A673 (cell line): ENCODE measurements around the gene HSPB3.

Source experiments
- EZH2 ChIP-seq: fragments of 200-600 bp; sonication (generic); IDR thresholded peaks from 2 replicates; pipeline ENCODE4 v1.6.1; 2017; ENCODE audit warnings: borderline replicate concordance, low read depth, mild to moderate bottlenecking, mixed read lengths, antibody characterized with exemption, low read length; ENCODE audit not compliant: poor library complexity, severe bottlenecking
- TF ChIP-seq, protein P1 (sequence below): fragments of 300-800, 200-600 bp; sonication (generic); conservative IDR thresholded peaks from 2 replicates; pipeline ENCODE4 v1.5.1; 2017; ENCODE audit warnings: low read depth, mild to moderate bottlenecking, antibody characterized with exemption, low read length, moderate library complexity, mixed read lengths

DNA sequence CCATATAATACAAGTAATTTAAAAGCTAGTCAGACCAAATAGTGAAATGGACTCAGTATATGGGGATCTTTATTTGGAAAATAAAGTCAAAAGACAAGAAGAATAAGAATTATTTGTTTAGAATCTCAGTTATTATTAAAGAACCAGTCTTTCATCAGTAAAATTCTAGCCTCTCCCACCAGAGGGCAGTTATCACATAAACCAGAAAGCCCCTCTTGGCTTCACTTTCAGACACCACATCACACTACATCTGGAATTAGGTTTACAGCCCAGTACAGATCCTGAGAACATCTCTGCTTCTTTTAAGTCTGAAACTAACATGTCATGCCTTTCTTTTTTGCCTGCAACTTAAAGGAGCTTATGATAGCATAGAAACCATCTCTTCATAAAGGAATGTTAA, 12.2 kb upstream of the HSPB3 start:
- TF ChIP-seq, protein P1, sequence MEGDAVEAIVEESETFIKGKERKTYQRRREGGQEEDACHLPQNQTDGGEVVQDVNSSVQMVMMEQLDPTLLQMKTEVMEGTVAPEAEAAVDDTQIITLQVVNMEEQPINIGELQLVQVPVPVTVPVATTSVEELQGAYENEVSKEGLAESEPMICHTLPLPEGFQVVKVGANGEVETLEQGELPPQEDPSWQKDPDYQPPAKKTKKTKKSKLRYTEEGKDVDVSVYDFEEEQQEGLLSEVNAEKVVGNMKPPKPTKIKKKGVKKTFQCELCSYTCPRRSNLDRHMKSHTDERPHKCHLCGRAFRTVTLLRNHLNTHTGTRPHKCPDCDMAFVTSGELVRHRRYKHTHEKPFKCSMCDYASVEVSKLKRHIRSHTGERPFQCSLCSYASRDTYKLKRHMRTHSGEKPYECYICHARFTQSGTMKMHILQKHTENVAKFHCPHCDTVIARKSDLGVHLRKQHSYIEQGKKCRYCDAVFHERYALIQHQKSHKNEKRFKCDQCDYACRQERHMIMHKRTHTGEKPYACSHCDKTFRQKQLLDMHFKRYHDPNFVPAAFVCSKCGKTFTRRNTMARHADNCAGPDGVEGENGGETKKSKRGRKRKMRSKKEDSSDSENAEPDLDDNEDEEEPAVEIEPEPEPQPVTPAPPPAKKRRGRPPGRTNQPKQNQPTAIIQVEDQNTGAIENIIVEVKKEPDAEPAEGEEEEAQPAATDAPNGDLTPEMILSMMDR: peak; percentile 66
- TF ChIP-seq EZH2: no peak
